ENCODE results near the gene PALLD.

- TF ChIP-seq CTCF (IDR thresholded peaks at IDR 0.05): no peak
- TF ChIP-seq EP300 (IDR thresholded peaks at IDR 0.05): no peak
- TF ChIP-seq POLR2A (IDR thresholded peaks at IDR 0.05): no peak
Measured at GRCh38 chr4:168757500-168757899, 260.6 kb downstream of the PALLD start.
